Measurements from ENCODE around the gene CALD1. TPM values are rescaled to one million over a fixed set of nuclear protein-coding genes. Genes with fewer than 3 reads are reported as not detected.

CALD1 gene
- total RNA-seq, 2 experiments from 2014 or later: 2.1 to 2.2 TPM

DNA sequence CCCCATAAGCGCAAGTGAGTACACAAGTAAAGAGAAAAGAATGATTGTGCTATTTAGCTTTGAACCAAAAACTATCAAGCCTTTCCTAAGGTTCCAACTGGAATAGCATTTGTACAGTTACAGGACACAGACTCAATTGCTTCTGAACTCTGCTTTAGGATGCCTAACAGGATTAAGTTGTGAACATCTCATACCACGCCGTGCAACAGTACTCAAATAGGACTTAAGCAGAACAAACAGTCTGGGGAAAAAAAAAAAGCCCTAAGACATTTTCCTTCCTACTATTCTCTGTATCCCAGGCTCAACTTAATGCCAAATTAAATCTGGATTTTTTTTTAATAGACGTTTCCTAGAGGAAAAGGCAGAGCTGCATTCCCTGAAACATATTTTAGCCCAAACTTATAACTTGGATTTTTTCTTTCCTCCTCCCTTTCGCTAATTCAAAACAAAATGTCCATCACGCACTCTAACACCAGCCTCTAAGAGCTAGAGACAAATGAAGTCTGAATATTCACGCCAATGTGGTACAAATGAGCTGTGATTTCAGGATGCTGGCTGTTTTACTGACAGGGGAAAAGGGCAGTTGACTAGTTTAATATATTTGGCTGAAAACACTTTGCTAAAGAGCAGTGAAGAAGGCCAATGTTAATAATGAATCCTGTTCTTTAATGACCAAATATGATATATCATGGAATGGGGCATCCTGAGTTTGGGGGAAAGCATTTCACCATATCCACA is 68.6 kb downstream of the CALD1 start:
- Mint-ChIP-seq H3K4me3 (no peak overlapping the region), H3K9me3 (no peaks in the 10 kb centered on the region), H3K27ac (no peak overlapping the region), H3K27me3 (peaks cover 2% of the 10 kb centered on the region), H3K36me3 (ENCODE audit: low read depth) (no peaks in the 10 kb centered on the region), H3K4me1 (ENCODE audit: low read depth) (peaks cover 11% of the 10 kb centered on the region)
- ChIA-PET CTCF (interaction anchor here (1.6 kb wide), 1 partner anchor 10 kb away, joined by 5 read pairs; no protein-coding TSS in a partner anchor), POLR2A (no interaction called here)
- TF ChIP-seq, protein P1, sequence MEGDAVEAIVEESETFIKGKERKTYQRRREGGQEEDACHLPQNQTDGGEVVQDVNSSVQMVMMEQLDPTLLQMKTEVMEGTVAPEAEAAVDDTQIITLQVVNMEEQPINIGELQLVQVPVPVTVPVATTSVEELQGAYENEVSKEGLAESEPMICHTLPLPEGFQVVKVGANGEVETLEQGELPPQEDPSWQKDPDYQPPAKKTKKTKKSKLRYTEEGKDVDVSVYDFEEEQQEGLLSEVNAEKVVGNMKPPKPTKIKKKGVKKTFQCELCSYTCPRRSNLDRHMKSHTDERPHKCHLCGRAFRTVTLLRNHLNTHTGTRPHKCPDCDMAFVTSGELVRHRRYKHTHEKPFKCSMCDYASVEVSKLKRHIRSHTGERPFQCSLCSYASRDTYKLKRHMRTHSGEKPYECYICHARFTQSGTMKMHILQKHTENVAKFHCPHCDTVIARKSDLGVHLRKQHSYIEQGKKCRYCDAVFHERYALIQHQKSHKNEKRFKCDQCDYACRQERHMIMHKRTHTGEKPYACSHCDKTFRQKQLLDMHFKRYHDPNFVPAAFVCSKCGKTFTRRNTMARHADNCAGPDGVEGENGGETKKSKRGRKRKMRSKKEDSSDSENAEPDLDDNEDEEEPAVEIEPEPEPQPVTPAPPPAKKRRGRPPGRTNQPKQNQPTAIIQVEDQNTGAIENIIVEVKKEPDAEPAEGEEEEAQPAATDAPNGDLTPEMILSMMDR (IDR thresholded peaks at IDR 0.05): no peak
- ATAC-seq (no peak), DNase-seq (no peak)
- intact Hi-C loops (cut with micrococcal nuclease): no loop called here

DNA sequence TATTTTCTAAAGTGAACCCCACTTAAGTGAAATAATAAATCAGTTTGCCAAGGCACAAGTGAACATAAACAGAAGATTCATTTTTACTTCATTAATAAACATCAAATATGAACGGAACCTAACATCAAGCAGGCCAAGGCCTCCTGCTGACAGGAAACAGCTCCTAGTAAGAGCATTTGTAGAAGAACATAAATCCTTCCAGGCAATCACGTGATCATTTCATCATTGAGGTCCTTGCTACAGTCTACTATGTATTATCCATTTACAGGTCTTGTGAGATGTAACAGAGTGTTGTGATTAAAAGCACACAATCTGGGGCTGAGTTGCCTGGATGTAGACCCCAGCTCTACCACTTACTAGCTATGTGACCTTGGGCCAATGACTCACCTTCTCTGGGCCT is 70.6 kb downstream of the CALD1 start:
- CTCF ChIA-PET: no interaction called here
- H3K36me3 Mint-ChIP-seq (ENCODE audit: low read depth): peaks cover 4% of the 10 kb centered on the region
- POLR2A ChIA-PET: interaction anchor here (0.8 kb wide), 1 partner anchor 15 kb away, joined by 4 read pairs; no protein-coding TSS in a partner anchor
- no peak overlapping the region for H3K4me3 Mint-ChIP-seq
- no peak for DNase-seq
- no peak overlapping the region for H3K27ac Mint-ChIP-seq
- no peaks in the 10 kb centered on the region for H3K27me3 Mint-ChIP-seq
- peaks cover 17% of the 10 kb centered on the region for H3K4me1 Mint-ChIP-seq (ENCODE audit: low read depth)
- TF ChIP-seq, protein P1 (IDR thresholded peaks at IDR 0.05): no peak
- peaks cover 3% of the 10 kb centered on the region for H3K9me3 Mint-ChIP-seq
- no peak for ATAC-seq
- intact Hi-C loops (cut with micrococcal nuclease): no loop called here

DNA sequence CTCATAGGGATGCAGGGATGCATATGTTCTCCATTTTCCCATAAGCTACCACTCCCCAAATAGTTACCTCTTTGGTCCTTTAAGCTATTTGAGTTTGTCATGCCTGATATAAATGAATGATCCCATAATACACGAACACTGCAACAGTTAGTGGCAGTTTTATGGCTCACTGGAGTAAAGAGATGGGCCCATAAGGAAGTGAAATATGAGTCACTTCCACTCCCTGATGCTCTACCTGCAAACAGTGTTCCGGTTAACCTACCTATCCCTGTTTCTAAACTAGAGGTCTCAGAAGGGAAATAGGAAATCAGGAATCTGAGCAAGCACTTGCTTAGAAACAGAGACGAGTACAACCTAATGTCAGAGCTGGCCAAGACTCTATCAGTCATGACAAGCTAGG is 71.7 kb downstream of the CALD1 start:
- ATAC-seq (no peak), DNase-seq (no peak)
- Mint-ChIP-seq H3K36me3 (ENCODE audit: low read depth) (peaks cover 7% of the 10 kb centered on the region), H3K4me3 (no peak overlapping the region), H3K9me3 (peaks cover 4% of the 10 kb centered on the region), H3K4me1 (ENCODE audit: low read depth) (peaks cover 26% of the 10 kb centered on the region), H3K27ac (no peak overlapping the region), H3K27me3 (no peaks in the 10 kb centered on the region)
- TF ChIP-seq, protein P1 (IDR thresholded peaks at IDR 0.05): no peak
- intact Hi-C loops (cut with micrococcal nuclease): no loop called here
- ChIA-PET CTCF (interaction anchor here (0.7 kb wide), 1 partner anchor 95 kb away, joined by 3 read pairs; no protein-coding TSS in a partner anchor), POLR2A (interaction anchor here (0.6 kb wide), 1 partner anchor 12 kb away, joined by 3 read pairs; no protein-coding TSS in a partner anchor)

- POLR2A ChIA-PET: no interaction called here
- CTCF ChIA-PET: no interaction called here
These were observed 73.2 kb downstream of the CALD1 start for GRCh38 chr7:134852625-134853024.

GRCh38 chr7:134854816-134855215 is 75.4 kb downstream of the CALD1 start:
- Mint-ChIP-seq H3K4me1 (ENCODE audit: low read depth) (peaks cover 33% of the 10 kb centered on the region), H3K36me3 (ENCODE audit: low read depth) (peaks cover 7% of the 10 kb centered on the region), H3K4me3 (no peak overlapping the region), H3K9me3 (peaks cover 4% of the 10 kb centered on the region), H3K27ac (no peak overlapping the region), H3K27me3 (no peaks in the 10 kb centered on the region)
- POLR2A ChIA-PET: no interaction called here
- intact Hi-C loops (cut with micrococcal nuclease): no loop called here
- DNase-seq (peak; percentile 19), ATAC-seq (no peak)
- CTCF ChIA-PET: no interaction called here
- TF ChIP-seq, protein P1 (IDR thresholded peaks at IDR 0.05): no peak

More at GRCh38 chr7:134852625-134853024, 73.2 kb downstream of the CALD1 start:
- no peak for ATAC-seq
- peaks cover 7% of the 10 kb centered on the region for H3K36me3 Mint-ChIP-seq (ENCODE audit: low read depth)
- peaks cover 4% of the 10 kb centered on the region for H3K9me3 Mint-ChIP-seq
- intact Hi-C loops (cut with micrococcal nuclease): no loop called here
- peaks cover 33% of the 10 kb centered on the region for H3K4me1 Mint-ChIP-seq (ENCODE audit: low read depth)
- no peak overlapping the region for H3K4me3 Mint-ChIP-seq
- TF ChIP-seq, protein P1 (IDR thresholded peaks at IDR 0.05): no peak
- H3K27ac Mint-ChIP-seq: no peak overlapping the region
- no peak for DNase-seq
- H3K27me3 Mint-ChIP-seq: no peaks in the 10 kb centered on the region
